NCI-H128 (cell line): ENCODE results near the gene SH3YL1.

Experiments
- DNase-seq: peaks from one replicate; lab custom pipeline; 2025; ENCODE audit not compliant: unreplicated experiment; lab: John Stamatoyannopoulos, UW

The SH3YL1 gene

GRCh38 chr2:223971-224760 is 39.7 kb downstream of the SH3YL1 start:
- DNase-seq = no peak

GRCh38 chr2:223451-223850 is 40.4 kb downstream of the SH3YL1 start:
- DNase-seq = no peak

GRCh38 chr2:216068-216467 is 47.8 kb downstream of the SH3YL1 start:
- DNase-seq = no peak

- DNase-seq = no peak
Measured at GRCh38 chr2:213932-214693, 49.7 kb downstream of the SH3YL1 start.

- no peak for DNase-seq
Measured at GRCh38 chr2:211486-212184, 52.2 kb downstream of the SH3YL1 start.

GRCh38 chr2:210660-211059 is 53.2 kb downstream of the SH3YL1 start:
- DNase-seq = no peak

GRCh38 chr2:209470-209869 is 54.4 kb downstream of the SH3YL1 start:
- DNase-seq = no peak

GRCh38 chr2:208335-208734 is 55.5 kb downstream of the SH3YL1 start:
- no peak for DNase-seq

GRCh38 chr2:203984-204383 is 59.8 kb downstream of the SH3YL1 start:
- DNase-seq = no peak

- no peak for DNase-seq
Measured at GRCh38 chr2:203401-203800, 60.4 kb downstream of the SH3YL1 start.

GRCh38 chr2:202945-203344 is 60.9 kb downstream of the SH3YL1 start:
- DNase-seq = no peak

- DNase-seq = no peak
Measured at GRCh38 chr2:201648-202433, 62.0 kb downstream of the SH3YL1 start.

GRCh38 chr2:199041-199966 is 64.5 kb downstream of the SH3YL1 start:
- DNase-seq = no peak

- DNase-seq = no peak
Measured at GRCh38 chr2:196406-196805, 67.4 kb downstream of the SH3YL1 start.

GRCh38 chr2:195932-196331 is 67.9 kb downstream of the SH3YL1 start:
- DNase-seq = no peak

GRCh38 chr2:193141-193671 is 70.6 kb downstream of the SH3YL1 start:
- DNase-seq = no peak

- DNase-seq = no peak
Measured at GRCh38 chr2:191311-192190, 72.3 kb downstream of the SH3YL1 start.

- DNase-seq = no peak
Measured at GRCh38 chr2:187825-188224, 76.0 kb downstream of the SH3YL1 start.

- no peak for DNase-seq
Measured at GRCh38 chr2:185221-185620, 78.6 kb downstream of the SH3YL1 start.
